ENCODE results near the gene NLGN1. TPM values are rescaled to one million over a fixed set of nuclear protein-coding genes. Genes with fewer than 3 reads are reported as not detected.

Gene NLGN1
- total and polyA plus RNA-seq, 2 of the 8 experiments (the other 6 are each of a cell fraction or from before 2014, with no cell fraction given): 7.8 to 14.8 TPM

DNA sequence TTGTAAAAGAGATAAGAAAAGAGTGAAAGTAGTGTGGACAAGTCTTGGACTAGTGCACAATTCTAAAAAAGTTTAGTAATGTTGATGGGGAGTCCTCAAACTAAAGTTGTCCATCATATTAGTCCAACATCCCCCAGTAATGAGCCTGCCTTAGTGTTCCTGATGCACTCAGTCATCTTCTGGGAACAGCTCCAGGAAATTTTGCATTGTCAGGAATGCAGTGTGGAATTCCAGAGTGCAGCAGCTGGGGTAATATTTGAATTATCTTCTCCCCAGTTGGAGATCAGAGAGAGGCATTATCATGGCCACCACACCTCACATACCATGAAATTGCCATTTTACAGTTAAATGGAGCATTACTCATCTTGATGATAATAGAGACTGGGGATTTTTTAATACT lies 932.8 kb downstream of the NLGN1 start:
- Histone ChIP-seq H3K4me1 (replicated peaks in 1 of 4; ENCODE audit: control insufficient read depth in 3 of 4, insufficient read depth in 4 of 4, low read length in 3 of 4) (peaks cover 0 to 2% (median 0%) of the 10 kb centered on the region in 4 experiments; a peak in 1 of 7 replicates), H4K5ac (ENCODE audit: insufficient read length, low read depth, low read length) (no peak overlapping the region), H4K8ac (ENCODE audit: extremely low read depth, insufficient read depth, low read length) (no peak overlapping the region), H3K27ac (ENCODE audit: low read depth, low read length) (no peak overlapping the region), H3K9ac (replicated peaks in 1 of 4; ENCODE audit: extremely low read depth in 1 of 4, low read depth in 3 of 4, low read length in 3 of 4) (no peak overlapping the region), H3K79me2 (ENCODE audit: control insufficient read depth in 1 of 2, insufficient read depth in 2 of 2, low read length in 2 of 2) (no peaks in the 10 kb centered on the region), H2AFZ (ENCODE audit: low read length) (no peak overlapping the region), H3K4me3 (ENCODE audit: extremely low read depth in 1 of 4, insufficient read depth in 2 of 4, low read depth in 3 of 4, low read length in 4 of 4) (no peak overlapping the region), H3K36me3 (ENCODE audit: control insufficient read depth in 2 of 4, insufficient read depth in 4 of 4, low read length in 3 of 4) (no peaks in the 10 kb centered on the region), H3K18ac (ENCODE audit: extremely low read depth, low read length) (no peak overlapping the region), H2BK20ac (ENCODE audit: low read length) (no peak overlapping the region), H3K56ac (replicated peaks; ENCODE audit: insufficient read length, low read depth, low read length) (no peak overlapping the region), H3K23me2 (ENCODE audit: low read depth, low read length) (no peaks in the 10 kb centered on the region), H3K14ac (ENCODE audit: insufficient read length) (no peak overlapping the region), H3K4me2 (ENCODE audit: insufficient read depth in 1 of 2, low read depth in 2 of 2, low read length in 2 of 2) (no peak overlapping the region), H2BK120ac (replicated peaks; ENCODE audit: low read depth, low read length) (no peak overlapping the region), H3K23ac (ENCODE audit: insufficient read length) (no peak overlapping the region), H2BK5ac (ENCODE audit: low read depth, low read length) (no peak overlapping the region), H2BK15ac (ENCODE audit: low read length) (no peak overlapping the region), H2AK5ac (ENCODE audit: low read depth, low read length) (no peak overlapping the region), H3K79me1 (ENCODE audit: low read depth, low read length) (no peaks in the 10 kb centered on the region), H3K9me3 (ENCODE audit: insufficient read depth in 2 of 2, low read depth in 1 of 2, low read length in 1 of 2) (no peaks in the 10 kb centered on the region), H3K4ac (replicated peaks; ENCODE audit: insufficient read length, low read depth, low read length) (no peak overlapping the region), H3K27me3 (replicated peaks in 1 of 4; ENCODE audit: control insufficient read depth in 3 of 4, extremely low read depth in 1 of 4, insufficient read depth in 3 of 4, low read length in 3 of 4) (no peaks in the 10 kb centered on the region), H4K20me1 (replicated peaks in 1 of 2; ENCODE audit: control insufficient read depth in 1 of 2, insufficient read depth in 2 of 2, low read length in 2 of 2) (no peaks in the 10 kb centered on the region), H4K91ac (replicated peaks; ENCODE audit: insufficient read length, low read length) (no peak overlapping the region), H2BK12ac (ENCODE audit: low read depth, low read length) (no peak overlapping the region)
- FAIRE-seq (no peak), DNase-seq (ENCODE audit: low read depth in 1 of 2, low spot score in 2 of 2) (no peak)
- ChIA-PET POLR2A (ENCODE audit: partially characterized antibody) (no interaction called here), CTCF (ENCODE audit: partially characterized antibody) (no interaction called here)
- TF ChIP-seq TCF12 (IDR thresholded peaks at IDR 0.05; ENCODE audit: low read depth, low read length) (no peak), SIX5 (IDR thresholded peaks at IDR 0.05; ENCODE audit: low read depth, low read length) (no peak), ASH2L (IDR thresholded peaks at IDR 0.05; ENCODE audit: low read length) (no peak), BCL11A (IDR thresholded peaks at IDR 0.05; ENCODE audit: low read depth in 2 of 2, low read length in 2 of 2) (no peak), NRF1 (IDR thresholded peaks at IDR 0.05; ENCODE audit: low read depth, low read length) (no peak), GTF2F1 (IDR thresholded peaks at IDR 0.05; ENCODE audit: borderline replicate concordance, low read depth, low read length) (no peak), EGR1 (IDR thresholded peaks at IDR 0.05; ENCODE audit: borderline replicate concordance, low read depth, low read length) (no peak), TEAD4 (IDR thresholded peaks at IDR 0.05; ENCODE audit: low read depth, low read length) (no peak), HDAC2 (IDR thresholded peaks at IDR 0.05; ENCODE audit: borderline replicate concordance in 1 of 2, low read depth in 2 of 2, low read length in 2 of 2) (no peak), EP300 (IDR thresholded peaks at IDR 0.05; ENCODE audit: borderline replicate concordance in 1 of 2, low read depth in 2 of 2, low read length in 2 of 2) (no peak), NANOG (IDR thresholded peaks at IDR 0.05; ENCODE audit: insufficient read depth, low read depth, low read length, poor library complexity, severe bottlenecking) (no peak)
- TF ChIP-seq, protein P1, sequence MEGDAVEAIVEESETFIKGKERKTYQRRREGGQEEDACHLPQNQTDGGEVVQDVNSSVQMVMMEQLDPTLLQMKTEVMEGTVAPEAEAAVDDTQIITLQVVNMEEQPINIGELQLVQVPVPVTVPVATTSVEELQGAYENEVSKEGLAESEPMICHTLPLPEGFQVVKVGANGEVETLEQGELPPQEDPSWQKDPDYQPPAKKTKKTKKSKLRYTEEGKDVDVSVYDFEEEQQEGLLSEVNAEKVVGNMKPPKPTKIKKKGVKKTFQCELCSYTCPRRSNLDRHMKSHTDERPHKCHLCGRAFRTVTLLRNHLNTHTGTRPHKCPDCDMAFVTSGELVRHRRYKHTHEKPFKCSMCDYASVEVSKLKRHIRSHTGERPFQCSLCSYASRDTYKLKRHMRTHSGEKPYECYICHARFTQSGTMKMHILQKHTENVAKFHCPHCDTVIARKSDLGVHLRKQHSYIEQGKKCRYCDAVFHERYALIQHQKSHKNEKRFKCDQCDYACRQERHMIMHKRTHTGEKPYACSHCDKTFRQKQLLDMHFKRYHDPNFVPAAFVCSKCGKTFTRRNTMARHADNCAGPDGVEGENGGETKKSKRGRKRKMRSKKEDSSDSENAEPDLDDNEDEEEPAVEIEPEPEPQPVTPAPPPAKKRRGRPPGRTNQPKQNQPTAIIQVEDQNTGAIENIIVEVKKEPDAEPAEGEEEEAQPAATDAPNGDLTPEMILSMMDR (IDR thresholded peaks at IDR 0.05; ENCODE audit: control extremely low read depth in 1 of 3, insufficient read depth in 1 of 3, low read depth in 1 of 3, low read length in 3 of 3): no peak
- TF ChIP-seq, protein P2, sequence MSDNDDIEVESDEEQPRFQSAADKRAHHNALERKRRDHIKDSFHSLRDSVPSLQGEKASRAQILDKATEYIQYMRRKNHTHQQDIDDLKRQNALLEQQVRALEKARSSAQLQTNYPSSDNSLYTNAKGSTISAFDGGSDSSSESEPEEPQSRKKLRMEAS (IDR thresholded peaks at IDR 0.05): no peak
